GM20000 (cell line): Measurements from ENCODE around the gene AOPEP.

Source experiments
- DNase-seq: peaks from one replicate; pipeline ENCODE4 v3.0.0; 2012; ENCODE audit warnings: low spot score
- CTCF ChIP-seq: IDR thresholded peaks from 2 replicates; pipeline ENCODE4 v1.5.1; 2012; ENCODE audit warnings: mild to moderate bottlenecking, control low read depth; ENCODE audit errors: extremely low read depth, missing control alignments

The AOPEP gene

GRCh38 chr9:94911986-94912635, 185.6 kb downstream of the AOPEP start:
- DNase-seq: no peak
- TF ChIP-seq CTCF: no peak

GRCh38 chr9:94912700-94913249, 186.3 kb downstream of the AOPEP start:
- DNase-seq: no peak

DNA sequence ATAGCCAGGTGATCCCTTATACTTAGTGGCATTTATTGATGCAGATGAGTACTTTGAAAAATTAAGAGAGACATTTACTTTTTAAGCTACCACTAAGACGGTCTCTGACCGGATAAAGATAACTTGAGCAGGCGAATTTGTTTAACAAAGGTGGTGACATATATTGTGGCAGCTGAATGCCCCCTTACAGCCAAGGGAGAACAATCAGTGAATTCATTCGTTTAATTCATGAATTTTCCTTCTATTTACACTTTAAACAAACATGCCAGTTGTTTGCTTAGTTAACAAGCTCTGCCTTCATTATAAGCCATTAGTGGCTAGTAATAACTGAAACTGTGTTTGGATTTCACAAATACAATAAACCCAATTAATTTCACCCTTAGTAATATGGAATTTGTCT, 187.1 kb downstream of the AOPEP start:
- DNase-seq: no peak
- TF ChIP-seq CTCF: no peak

More at GRCh38 chr9:94912700-94913249, 186.3 kb downstream of the AOPEP start:
- TF ChIP-seq CTCF: no peak

- no peak for TF ChIP-seq CTCF
- no peak for DNase-seq
Measured at GRCh38 chr9:94915476-94916450, 189.3 kb downstream of the AOPEP start.

DNA sequence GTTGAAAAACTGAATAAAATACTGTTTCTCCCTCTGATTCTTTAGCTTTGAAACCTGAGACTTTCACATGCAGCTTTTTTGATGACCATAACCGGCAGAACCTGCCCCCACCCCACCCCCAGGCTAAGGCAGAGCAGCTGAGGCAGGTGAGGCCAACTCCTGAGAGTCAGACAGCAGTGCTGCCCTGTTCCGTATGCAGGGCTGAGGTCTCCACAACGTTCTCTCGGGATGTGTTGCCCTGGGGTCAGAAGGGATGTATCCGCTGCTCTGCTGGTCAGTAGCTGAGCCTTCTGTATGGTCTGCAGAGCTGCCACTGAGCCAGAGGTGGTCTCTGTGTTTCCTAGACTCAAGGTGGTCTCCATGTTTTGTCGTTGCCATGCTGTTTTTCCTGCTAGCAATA, 190.5 kb downstream of the AOPEP start:
- no peak for DNase-seq
- no peak for TF ChIP-seq CTCF

DNA sequence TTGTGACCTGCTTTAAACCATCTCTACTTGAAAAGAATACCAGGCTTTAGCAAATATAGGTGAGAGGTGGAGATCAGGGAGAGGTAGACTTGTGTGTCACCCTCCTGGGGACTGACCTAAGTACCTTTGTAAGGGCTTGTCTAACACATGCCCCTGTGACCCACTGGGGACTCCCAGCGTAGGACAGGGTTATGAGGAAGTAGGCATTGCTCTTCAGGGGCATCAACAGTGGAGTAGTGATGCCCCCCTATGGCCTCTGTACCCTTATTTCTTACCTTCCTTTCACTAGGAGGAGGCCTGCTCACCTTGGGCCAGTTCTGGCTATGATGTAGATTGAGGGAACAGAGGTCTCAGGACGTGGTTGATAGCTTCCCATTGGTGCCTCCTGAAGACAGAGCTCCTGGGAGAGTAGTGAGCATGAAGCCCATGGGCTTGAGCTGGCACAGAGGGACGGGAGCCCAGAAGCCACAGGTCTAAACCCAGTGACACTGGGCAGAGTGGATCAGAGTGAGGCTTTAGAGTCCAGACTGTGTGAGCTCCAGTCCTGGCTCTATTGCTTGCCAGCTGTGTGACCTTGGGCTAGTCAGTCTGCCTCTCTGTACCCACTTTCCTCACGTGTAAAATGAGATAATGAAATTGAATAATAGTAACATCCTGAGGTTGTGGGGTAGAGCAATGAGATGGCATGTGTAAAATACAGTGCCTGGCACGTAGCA, 191.7 kb downstream of the AOPEP start:
- no peak for TF ChIP-seq CTCF
- peak; percentile 63 for DNase-seq
